LNCaP clone FGC (cell line): ENCODE results near the gene TTLL13.
"Not testable (repeated sequence)": the region's sequence is repeated elsewhere in the genome, so short reads cannot be mapped to it uniquely, and the experiment has no call there.

Source experiments
- DNase-seq: peaks from one replicate; pipeline ENCODE4 v3.0.0-alpha.2; 2011; ENCODE audit warnings: low read depth
- H3K4me3 ChIP-seq: 2 replicates; pipeline ENCODE4 v1.5.1; 2011; ENCODE audit warnings: mild to moderate bottlenecking, low read depth, low read length, control low read depth
- TF ChIP-seq, protein P1 (sequence below): IDR thresholded peaks from 2 replicates; pipeline ENCODE4 v1.5.1; 2012; ENCODE audit warnings: mild to moderate bottlenecking; ENCODE audit not compliant: control insufficient read depth, insufficient read depth; ENCODE audit errors: extremely low read depth

Gene TTLL13

DNA sequence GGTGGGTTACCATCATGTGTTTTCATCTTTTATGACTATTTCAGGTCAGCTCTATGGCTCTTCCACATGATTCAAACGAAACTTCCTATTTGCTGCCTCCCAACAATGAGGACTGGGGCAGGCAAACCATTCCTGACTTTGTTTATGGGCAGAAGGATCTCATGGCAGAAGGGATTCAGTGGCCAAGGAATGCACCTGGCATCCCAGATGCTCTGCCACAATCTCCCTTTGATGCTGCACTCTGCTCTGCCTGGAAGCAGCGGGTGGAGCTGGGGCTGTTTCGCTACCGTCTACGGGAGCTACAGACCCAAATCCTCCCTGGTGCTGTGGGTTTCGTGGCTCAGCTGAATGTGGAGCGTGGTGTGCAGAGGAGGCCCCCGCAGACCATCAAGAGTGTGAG lies 8.5 kb upstream of the TTLL13 start:
- no peak for DNase-seq
- TF ChIP-seq, protein P1, sequence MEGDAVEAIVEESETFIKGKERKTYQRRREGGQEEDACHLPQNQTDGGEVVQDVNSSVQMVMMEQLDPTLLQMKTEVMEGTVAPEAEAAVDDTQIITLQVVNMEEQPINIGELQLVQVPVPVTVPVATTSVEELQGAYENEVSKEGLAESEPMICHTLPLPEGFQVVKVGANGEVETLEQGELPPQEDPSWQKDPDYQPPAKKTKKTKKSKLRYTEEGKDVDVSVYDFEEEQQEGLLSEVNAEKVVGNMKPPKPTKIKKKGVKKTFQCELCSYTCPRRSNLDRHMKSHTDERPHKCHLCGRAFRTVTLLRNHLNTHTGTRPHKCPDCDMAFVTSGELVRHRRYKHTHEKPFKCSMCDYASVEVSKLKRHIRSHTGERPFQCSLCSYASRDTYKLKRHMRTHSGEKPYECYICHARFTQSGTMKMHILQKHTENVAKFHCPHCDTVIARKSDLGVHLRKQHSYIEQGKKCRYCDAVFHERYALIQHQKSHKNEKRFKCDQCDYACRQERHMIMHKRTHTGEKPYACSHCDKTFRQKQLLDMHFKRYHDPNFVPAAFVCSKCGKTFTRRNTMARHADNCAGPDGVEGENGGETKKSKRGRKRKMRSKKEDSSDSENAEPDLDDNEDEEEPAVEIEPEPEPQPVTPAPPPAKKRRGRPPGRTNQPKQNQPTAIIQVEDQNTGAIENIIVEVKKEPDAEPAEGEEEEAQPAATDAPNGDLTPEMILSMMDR: no peak
- no peak overlapping the region for H3K4me3 ChIP-seq

DNA sequence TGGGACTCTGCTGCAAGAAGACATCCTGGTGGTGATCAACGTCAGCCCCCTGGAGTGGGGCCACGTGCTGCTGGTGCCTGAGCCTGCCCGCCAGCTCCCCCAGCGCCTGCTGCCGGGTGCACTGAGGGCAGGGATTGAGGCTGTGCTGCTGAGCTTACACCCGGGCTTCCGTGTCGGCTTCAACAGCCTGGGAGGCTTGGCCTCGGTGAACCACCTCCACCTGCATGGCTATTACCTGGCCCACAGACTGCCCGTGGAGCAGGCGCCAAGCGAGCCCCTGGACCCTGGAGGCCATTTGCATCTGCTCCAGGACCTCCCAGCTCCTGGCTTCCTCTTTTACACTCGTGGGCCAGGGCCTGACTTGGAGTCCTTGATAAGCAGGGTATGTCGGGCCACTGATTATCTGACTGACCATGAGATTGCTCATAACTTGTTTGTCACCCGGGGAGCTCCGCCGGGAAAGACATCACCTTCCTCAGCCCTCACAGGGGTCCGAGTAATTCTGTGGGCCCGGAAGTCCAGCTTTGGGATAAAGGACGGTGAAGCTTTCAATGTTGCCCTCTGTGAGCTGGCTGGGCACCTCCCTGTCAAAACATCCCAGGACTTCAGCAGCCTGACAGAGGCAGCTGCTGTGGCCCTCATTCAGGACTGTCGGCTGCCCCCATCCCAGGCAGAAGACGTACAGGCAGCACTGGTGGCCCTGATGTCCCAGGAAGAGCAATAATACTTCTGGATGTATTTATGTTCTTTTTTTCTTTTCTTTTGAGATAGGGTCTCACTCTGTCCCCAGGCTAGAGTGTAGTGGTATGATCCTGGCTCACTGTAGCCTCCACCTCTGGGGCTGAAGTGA lies 7.8 kb upstream of the TTLL13 start:
- TF ChIP-seq, protein P1: no peak
- no peak for DNase-seq
- no peak overlapping the region for H3K4me3 ChIP-seq

DNA sequence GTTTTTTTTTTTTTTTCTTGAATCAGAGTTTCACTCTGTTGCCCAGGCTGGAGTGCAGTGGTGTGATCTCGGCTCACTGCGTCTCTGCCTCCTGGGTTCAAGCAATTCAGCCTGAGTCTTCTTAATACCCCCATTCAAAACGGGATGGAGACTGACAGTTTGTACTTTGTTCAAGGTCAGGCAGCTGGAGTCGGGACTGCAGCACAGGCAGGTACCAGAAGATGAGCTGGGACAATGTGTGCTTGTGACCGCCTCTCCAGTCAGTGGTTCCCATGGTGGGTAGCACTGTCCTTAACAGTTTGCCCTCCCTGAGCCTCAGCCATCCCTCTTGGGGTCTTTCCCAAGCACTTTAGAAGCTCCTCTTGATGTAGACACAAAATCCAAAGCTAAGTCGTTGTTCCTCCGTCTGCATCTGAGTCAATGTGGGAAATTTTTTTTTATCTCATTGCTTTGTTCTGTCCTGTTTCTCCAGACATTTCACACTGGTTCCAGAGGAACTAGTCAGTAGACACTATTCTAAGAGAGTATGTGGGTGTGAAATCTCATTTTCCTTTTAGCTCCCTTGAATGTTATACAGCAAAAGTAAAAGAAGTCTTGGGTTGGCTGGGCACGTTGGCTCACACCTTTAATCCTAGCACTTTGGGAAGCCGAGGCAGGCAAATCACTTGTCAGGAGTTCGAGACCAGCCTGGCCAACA lies 5.3 kb upstream of the TTLL13 start:
- H3K4me3 ChIP-seq: no peak overlapping the region
- DNase-seq: no peak
- TF ChIP-seq, protein P1: no peak

DNA sequence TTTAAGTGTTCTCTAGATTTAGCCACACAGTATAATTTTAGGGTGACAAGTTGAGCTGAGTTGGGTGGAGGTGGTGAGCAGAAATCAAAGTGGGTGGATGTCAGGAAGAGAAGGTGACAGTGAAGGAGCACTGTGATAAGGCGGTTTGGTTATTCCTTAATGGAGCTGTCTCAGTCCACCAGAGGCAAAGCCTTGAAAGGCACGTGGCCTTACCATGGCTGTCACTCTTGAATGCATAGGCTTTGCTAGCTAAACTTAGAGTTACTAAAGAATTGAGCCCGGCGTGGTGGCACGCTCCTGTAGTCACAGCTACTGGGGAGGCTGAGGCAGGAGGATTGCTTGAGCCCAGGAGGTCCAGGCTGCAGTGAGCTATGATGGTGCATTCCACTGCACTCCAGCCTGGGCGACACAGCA lies 560 bp upstream of the TTLL13 start:
- TF ChIP-seq, protein P1: no peak
- no peak for DNase-seq
- H3K4me3 ChIP-seq: no peak overlapping the region

DNA sequence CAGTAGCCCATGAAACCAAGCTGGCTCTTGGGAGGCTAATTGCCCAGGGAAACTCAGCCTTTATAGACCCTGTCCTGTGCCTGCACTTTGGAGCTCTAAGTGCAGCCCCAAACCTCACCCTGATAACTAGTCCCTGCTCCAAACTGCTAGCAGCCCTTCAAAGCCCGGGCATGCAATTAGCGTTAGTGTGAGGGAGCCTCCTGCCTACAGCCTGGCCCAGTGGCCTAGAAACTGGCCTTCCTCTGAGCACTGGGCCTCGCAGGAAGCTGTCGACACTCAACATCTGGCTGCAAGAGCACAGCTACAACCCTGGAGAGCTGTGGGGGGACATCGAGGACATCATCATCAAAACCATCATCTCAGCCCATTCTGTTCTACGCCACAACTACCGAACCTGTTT lies 8.4 kb downstream of the TTLL13 start:
- no peak overlapping the region for H3K4me3 ChIP-seq
- TF ChIP-seq, protein P1: no peak
- no peak for DNase-seq

DNA sequence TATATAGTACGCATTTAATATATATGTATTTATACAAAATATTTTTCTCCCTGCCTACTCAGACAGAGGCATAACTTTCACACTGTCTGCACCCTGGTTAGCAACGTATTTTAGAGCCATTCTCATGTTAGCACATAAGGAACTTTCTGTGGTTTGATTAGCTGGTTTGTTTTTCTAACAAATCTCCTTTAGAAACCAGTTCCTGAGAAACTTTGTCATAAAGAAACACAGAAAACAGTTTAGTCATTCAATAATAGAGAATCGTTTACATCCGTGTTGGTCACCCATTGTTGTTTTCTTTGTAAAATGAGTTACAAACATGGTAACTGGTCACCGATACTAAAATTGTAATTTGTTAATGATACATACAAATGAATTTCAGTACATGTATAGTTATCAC lies 10.2 kb downstream of the TTLL13 start:
- TF ChIP-seq, protein P1: no peak
- no peak overlapping the region for H3K4me3 ChIP-seq
- no peak for DNase-seq

DNA sequence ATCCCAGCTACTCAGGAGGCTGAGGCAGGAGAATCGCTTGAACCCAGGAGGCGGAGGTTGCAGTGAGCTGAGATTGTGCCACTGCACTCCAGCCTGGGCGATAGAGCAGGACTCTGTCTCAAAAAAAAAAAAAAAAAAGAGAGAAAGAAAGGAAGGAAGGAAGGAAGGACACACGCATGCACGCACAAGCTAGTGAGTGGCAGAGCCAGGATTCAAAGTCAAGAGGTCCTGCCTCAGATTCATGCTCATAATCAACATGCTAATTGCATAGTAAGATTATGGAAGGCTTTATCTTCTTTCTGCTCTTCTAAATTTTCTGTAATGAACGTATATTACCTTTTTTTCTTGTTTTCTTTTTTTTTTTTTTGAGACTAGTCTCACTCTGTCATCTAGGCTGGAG lies 11.4 kb downstream of the TTLL13 start:
- DNase-seq: not testable (repeated sequence)

More for the DNA sequence above, 11.4 kb downstream of the TTLL13 start:
- H3K4me3 ChIP-seq: not testable (repeated sequence)
